Loucy (cell line): Measurements from ENCODE around the gene HDGFL2.

ENCODE experiments used
- H2AFZ ChIP-seq: fragments of 200-600 bp; sonication (generic); 2 replicates; pipeline ENCODE4 v1.6.0; 2016; ENCODE audit warnings: antibody characterized with exemption, mild to moderate bottlenecking, low read length, moderate library complexity
- H3F3A ChIP-seq: fragments of 200-600 bp; 2 replicates; pipeline ENCODE4 v1.6.0; 2016; ENCODE audit warnings: antibody characterized with exemption, low read depth, mild to moderate bottlenecking
- H3K27me3 ChIP-seq: fragments of 200-600 bp; sonication (generic); 2 replicates; pipeline ENCODE4 v1.6.1; 2014; ENCODE audit warnings: low read length, mild to moderate bottlenecking; ENCODE audit not compliant: insufficient read depth, poor library complexity, severe bottlenecking
- H3K36me3 ChIP-seq: fragments of 200-600 bp; sonication (generic); 2 replicates; pipeline ENCODE4 v1.6.1; 2016; ENCODE audit warnings: low read length; ENCODE audit not compliant: insufficient read depth
- H3K4me1 ChIP-seq: fragments of 200-600 bp; sonication (generic); 2 replicates; pipeline ENCODE4 v1.5.1; 2014; ENCODE audit warnings: low read length, mild to moderate bottlenecking; ENCODE audit not compliant: insufficient read depth, poor library complexity, severe bottlenecking
- H3K4me2 ChIP-seq: fragments of 200-600 bp; sonication (generic); 2 replicates; pipeline ENCODE4 v1.6.0; 2014; ENCODE audit warnings: antibody characterized with exemption, low read length, low read depth, mild to moderate bottlenecking; ENCODE audit not compliant: poor library complexity, severe bottlenecking
- H3K4me3 ChIP-seq: fragments of 200-600 bp; sonication (generic); 2 replicates; pipeline ENCODE4 v1.5.1; 2014; ENCODE audit warnings: low read length, mild to moderate bottlenecking, mixed read lengths; ENCODE audit not compliant: poor library complexity, severe bottlenecking
- H3K79me2 ChIP-seq: fragments of 200-600 bp; sonication (generic); 2 replicates; pipeline ENCODE4 v1.6.1; 2014; ENCODE audit warnings: low read length; ENCODE audit not compliant: insufficient read depth
- H3K9ac ChIP-seq: fragments of 200-600 bp; sonication (generic); 2 replicates; pipeline ENCODE4 v1.6.0; 2014; ENCODE audit warnings: mild to moderate bottlenecking, low read depth, low read length, moderate library complexity; ENCODE audit not compliant: poor library complexity, severe bottlenecking
- H3K9me2 ChIP-seq: fragments of 200-600 bp; sonication (generic); replicated peaks from 2 replicates; pipeline ENCODE4 v1.6.1; 2016; ENCODE audit warnings: low read depth, low read length, mixed read lengths
- H3K9me3 ChIP-seq: fragments of 200-600 bp; sonication (generic); 2 replicates; pipeline ENCODE4 v1.6.1; 2014; ENCODE audit warnings: mild to moderate bottlenecking, antibody characterized with exemption, low read length, low read depth; ENCODE audit not compliant: insufficient read depth
- H4K20me1 ChIP-seq: fragments of 200-600 bp; sonication (generic); 2 replicates; pipeline ENCODE4 v1.6.0; 2014; ENCODE audit warnings: antibody characterized with exemption, low read length, mild to moderate bottlenecking; ENCODE audit not compliant: insufficient read depth, poor library complexity, severe bottlenecking
- EZH2phosphoT487 ChIP-seq: fragments of 200-600 bp; IDR thresholded peaks from 2 replicates; pipeline ENCODE4 v1.6.1; 2018; ENCODE audit warnings: antibody characterized with exemption, mild to moderate bottlenecking, moderate library complexity, borderline replicate concordance
- TF ChIP-seq, protein P1 (sequence below): fragments of 200-600 bp; sonication (generic); conservative IDR thresholded peaks from 2 replicates; pipeline ENCODE4 v1.5.1; 2014; ENCODE audit warnings: mild to moderate bottlenecking, antibody characterized with exemption, low read length

Gene HDGFL2

DNA sequence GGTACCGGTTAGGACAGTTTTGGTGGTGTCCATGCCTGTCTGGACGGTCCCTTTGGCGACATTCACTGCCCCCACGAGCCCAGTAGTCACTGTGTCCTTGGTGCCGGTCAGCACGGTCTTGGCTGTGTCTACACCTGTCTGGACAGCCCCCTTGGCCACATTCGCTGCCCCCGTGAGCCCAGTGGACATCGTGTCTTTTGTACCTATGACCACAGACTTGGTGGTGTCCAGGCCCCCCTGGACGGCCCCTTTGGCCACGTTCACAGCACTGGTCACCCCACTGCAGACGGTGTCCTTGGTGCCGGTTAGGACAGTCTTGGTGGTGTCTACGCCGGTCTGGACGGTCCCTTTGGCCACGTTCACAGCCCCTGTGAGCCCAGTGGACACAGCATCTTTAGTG lies 40.0 kb downstream of the HDGFL2 start:
- H3K4me3 ChIP-seq, result no peak overlapping the region
- H3K27me3 ChIP-seq, result no peaks in the 10 kb centered on the region
- TF ChIP-seq, protein P1, sequence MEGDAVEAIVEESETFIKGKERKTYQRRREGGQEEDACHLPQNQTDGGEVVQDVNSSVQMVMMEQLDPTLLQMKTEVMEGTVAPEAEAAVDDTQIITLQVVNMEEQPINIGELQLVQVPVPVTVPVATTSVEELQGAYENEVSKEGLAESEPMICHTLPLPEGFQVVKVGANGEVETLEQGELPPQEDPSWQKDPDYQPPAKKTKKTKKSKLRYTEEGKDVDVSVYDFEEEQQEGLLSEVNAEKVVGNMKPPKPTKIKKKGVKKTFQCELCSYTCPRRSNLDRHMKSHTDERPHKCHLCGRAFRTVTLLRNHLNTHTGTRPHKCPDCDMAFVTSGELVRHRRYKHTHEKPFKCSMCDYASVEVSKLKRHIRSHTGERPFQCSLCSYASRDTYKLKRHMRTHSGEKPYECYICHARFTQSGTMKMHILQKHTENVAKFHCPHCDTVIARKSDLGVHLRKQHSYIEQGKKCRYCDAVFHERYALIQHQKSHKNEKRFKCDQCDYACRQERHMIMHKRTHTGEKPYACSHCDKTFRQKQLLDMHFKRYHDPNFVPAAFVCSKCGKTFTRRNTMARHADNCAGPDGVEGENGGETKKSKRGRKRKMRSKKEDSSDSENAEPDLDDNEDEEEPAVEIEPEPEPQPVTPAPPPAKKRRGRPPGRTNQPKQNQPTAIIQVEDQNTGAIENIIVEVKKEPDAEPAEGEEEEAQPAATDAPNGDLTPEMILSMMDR, result no peak
- TF ChIP-seq EZH2phosphoT487, result no peak
- no peaks in the 10 kb centered on the region for H3K4me1 ChIP-seq
- H4K20me1 ChIP-seq, result no peaks in the 10 kb centered on the region
- H3K79me2 ChIP-seq, result no peaks in the 10 kb centered on the region
- no peak overlapping the region for H2AFZ ChIP-seq
- H3K36me3 ChIP-seq, result no peaks in the 10 kb centered on the region
- H3K9ac ChIP-seq, result no peak overlapping the region
- no peaks in the 10 kb centered on the region for H3F3A ChIP-seq
- no peaks in the 10 kb centered on the region for H3K9me3 ChIP-seq
- no peak overlapping the region for H3K4me2 ChIP-seq
- H3K9me2 ChIP-seq, result no peaks in the 10 kb centered on the region

DNA sequence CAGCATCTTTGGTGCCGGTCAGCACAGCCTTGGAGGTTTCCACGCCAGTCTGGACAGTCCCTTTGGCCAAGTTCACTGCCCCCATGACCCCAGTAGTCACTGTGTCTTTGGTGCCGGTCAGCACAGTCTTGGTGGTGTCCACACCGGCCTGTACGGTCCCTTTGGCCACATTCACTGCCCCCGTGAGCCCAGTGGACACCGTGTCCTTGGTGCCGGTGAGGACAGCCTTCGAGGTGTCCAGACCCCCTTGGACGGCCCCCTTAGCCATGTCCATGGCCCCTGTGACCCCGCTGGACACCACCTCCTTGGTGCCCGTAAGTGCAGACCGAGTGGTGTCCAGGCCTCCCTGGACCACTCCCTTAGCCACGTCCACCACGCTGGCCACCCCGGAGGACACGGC lies 41.2 kb downstream of the HDGFL2 start:
- Histone ChIP-seq H3K9ac (no peak overlapping the region), H2AFZ (no peak overlapping the region), H3F3A (no peaks in the 10 kb centered on the region), H3K79me2 (no peaks in the 10 kb centered on the region), H3K27me3 (no peaks in the 10 kb centered on the region), H3K4me2 (no peak overlapping the region), H3K9me2 (no peaks in the 10 kb centered on the region), H3K4me1 (no peaks in the 10 kb centered on the region), H3K9me3 (no peaks in the 10 kb centered on the region), H4K20me1 (no peaks in the 10 kb centered on the region), H3K4me3 (no peak overlapping the region), H3K36me3 (no peaks in the 10 kb centered on the region)
- no peak for TF ChIP-seq EZH2phosphoT487
- TF ChIP-seq, protein P1, result no peak

DNA sequence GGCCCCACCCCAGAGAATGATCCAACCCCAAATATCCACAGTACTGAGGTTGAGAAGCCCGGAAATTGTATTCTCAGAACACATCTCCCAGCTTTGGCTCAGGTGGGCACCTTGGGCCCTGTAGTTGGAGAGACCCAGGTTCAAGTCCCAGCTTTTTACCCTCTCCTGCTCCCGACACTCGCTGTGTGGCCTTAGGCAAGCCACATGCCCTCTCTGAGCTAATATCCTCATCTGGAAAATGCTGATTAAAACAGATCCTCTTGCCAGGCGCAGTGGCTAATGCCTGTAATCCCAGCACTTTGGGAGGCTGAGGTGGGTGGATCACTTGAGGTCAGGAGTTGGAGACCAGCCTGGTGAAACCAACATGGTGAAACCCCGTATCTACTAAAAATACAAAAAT lies 43.6 kb downstream of the HDGFL2 start:
- H3K9me3 ChIP-seq, result no peaks in the 10 kb centered on the region
- H3K36me3 ChIP-seq, result no peaks in the 10 kb centered on the region
- H3K4me2 ChIP-seq, result no peak overlapping the region
- H3K9ac ChIP-seq, result no peak overlapping the region
- no peaks in the 10 kb centered on the region for H3K9me2 ChIP-seq
- H3F3A ChIP-seq, result no peaks in the 10 kb centered on the region
- H3K79me2 ChIP-seq, result no peaks in the 10 kb centered on the region
- no peak overlapping the region for H2AFZ ChIP-seq
- TF ChIP-seq, protein P1, result no peak
- no peak for TF ChIP-seq EZH2phosphoT487
- H4K20me1 ChIP-seq, result no peaks in the 10 kb centered on the region
- H3K4me1 ChIP-seq, result no peaks in the 10 kb centered on the region
- H3K4me3 ChIP-seq, result no peak overlapping the region
- H3K27me3 ChIP-seq, result no peaks in the 10 kb centered on the region
